CD14-positive monocyte (primary cell): ENCODE measurements around the gene HMGN3. TPM values are rescaled to one million over a fixed set of nuclear protein-coding genes. Genes with fewer than 3 reads are reported as not detected.

Source experiments
- DNase-seq, 3 donors: peaks; one replicate each; pipeline ENCODE4 v3.0.0-alpha.2; 2011 to 2022
- H2AFZ ChIP-seq: 2 replicates; pipeline ENCODE4 v1.6.0; 2012; ENCODE audit warnings: mild to moderate bottlenecking, low read depth, low read length, inconsistent platforms; ENCODE audit not compliant: insufficient read depth, poor library complexity, severe bottlenecking
- H3K27ac ChIP-seq, 2 donors: 1 replicate in 1 of 2; 2 replicates in 1 of 2; pipeline ENCODE4 v1.5.1; 2012 to 2013; ENCODE audit warnings: low read length in 2 of 2, control low read depth in 1 of 2, inconsistent platforms in 1 of 2, low read depth in 1 of 2, mild to moderate bottlenecking in 1 of 2
- H3K27me3 ChIP-seq, 2 donors: one replicate each; pipeline versions ENCODE4 v1.6.0 to v1.6.1; 2011 to 2013; ENCODE audit warnings: low read length in 2 of 2; ENCODE audit not compliant: control insufficient read depth in 2 of 2, insufficient read depth in 2 of 2
- H3K36me3 ChIP-seq, 2 donors: replicated peaks in 1 of 2; 1 replicate in 1 of 2; 2 replicates in 1 of 2; pipeline versions ENCODE4 v1.5.1 to v1.6.1; 2012 to 2013; ENCODE audit warnings: low read length in 2 of 2, control low read depth in 1 of 2, inconsistent platforms in 1 of 2, mild to moderate bottlenecking in 1 of 2; ENCODE audit not compliant: insufficient read depth in 2 of 2, control insufficient read depth in 1 of 2
- H3K4me1 ChIP-seq, 2 donors: 1 replicate in 1 of 2; 2 replicates in 1 of 2; pipeline versions ENCODE4 v1.5.1 to v1.6.1; 2012 to 2013; ENCODE audit warnings: low read length in 2 of 2, control low read depth in 1 of 2, inconsistent platforms in 1 of 2, mild to moderate bottlenecking in 1 of 2, moderate library complexity in 1 of 2; ENCODE audit not compliant: insufficient read depth in 2 of 2, control insufficient read depth in 1 of 2
- H3K4me2 ChIP-seq: replicated peaks from 2 replicates; pipeline ENCODE3; 2012; ENCODE audit warnings: low read length, moderate library complexity, mild to moderate bottlenecking; ENCODE audit not compliant: poor library complexity, severe bottlenecking; ENCODE audit errors: extremely low read depth
- H3K4me3 ChIP-seq, 3 experiments: fragments of 200-600 bp in 1 of 3; sonication (generic) in 1 of 3; replicated peaks in 1 of 3; 1 replicate in 2 of 3; 2 replicates in 1 of 3; pipeline ENCODE4 v1.5.1; 2011 to 2013; ENCODE audit warnings: low read length in 3 of 3, mild to moderate bottlenecking in 3 of 3, control low read depth in 2 of 3, low read depth in 2 of 3, inconsistent platforms in 1 of 3, moderate library complexity in 1 of 3
- H3K79me2 ChIP-seq: 2 replicates; pipeline ENCODE4 v1.6.0; 2012; ENCODE audit warnings: mild to moderate bottlenecking, control low read depth, inconsistent platforms, low read length, moderate library complexity; ENCODE audit not compliant: insufficient read depth
- H3K9ac ChIP-seq: 2 replicates; pipeline ENCODE4 v1.6.0; 2017; ENCODE audit warnings: low read length, mild to moderate bottlenecking; ENCODE audit not compliant: insufficient read depth, poor library complexity, severe bottlenecking
- H3K9me3 ChIP-seq, 2 donors: replicated peaks in 1 of 2; 1 replicate in 1 of 2; 2 replicates in 1 of 2; pipeline versions ENCODE4 v1.5.1 to v1.6.1; 2012 to 2013; ENCODE audit warnings: low read length in 2 of 2, control low read depth in 1 of 2; ENCODE audit not compliant: control insufficient read depth in 1 of 2, insufficient read depth in 1 of 2
- H4K20me1 ChIP-seq: 2 replicates; pipeline ENCODE4 v1.6.0; 2012; ENCODE audit warnings: mild to moderate bottlenecking, low read length, control low read depth, moderate library complexity; ENCODE audit not compliant: insufficient read depth
- H3K27ac Mint-ChIP-seq, 7 donors: one replicate each; pipeline ENCODE4 v1.8.0; 2020; ENCODE audit warnings: mild to moderate bottlenecking in 7 of 7, mixed read lengths in 7 of 7, moderate library complexity in 6 of 7, inconsistent platforms in 2 of 7
- H3K27me3 Mint-ChIP-seq, 3 donors: one replicate each; pipeline ENCODE4 v1.8.0; 2021 to 2022; ENCODE audit warnings: low read depth in 3 of 3, mild to moderate bottlenecking in 3 of 3, mixed read lengths in 3 of 3, moderate library complexity in 3 of 3, inconsistent platforms in 1 of 3
- H3K36me3 Mint-ChIP-seq, 2 donors: one replicate each; pipeline ENCODE4 v1.8.0; 2020; ENCODE audit warnings: mixed read lengths in 2 of 2, inconsistent platforms in 1 of 2, mild to moderate bottlenecking in 1 of 2
- H3K4me1 Mint-ChIP-seq: one replicate; pipeline ENCODE4 v1.8.0; 2020; ENCODE audit warnings: mild to moderate bottlenecking, mixed read lengths
- H3K4me3 Mint-ChIP-seq, 2 donors: one replicate each; pipeline ENCODE4 v1.8.0; 2020; ENCODE audit warnings: mild to moderate bottlenecking in 2 of 2, mixed read lengths in 2 of 2, moderate library complexity in 1 of 2
- H3K9me3 Mint-ChIP-seq, 7 donors: one replicate each; pipeline ENCODE4 v1.8.0; 2020 to 2022; ENCODE audit warnings: mixed read lengths in 7 of 7, mild to moderate bottlenecking in 6 of 7, moderate library complexity in 6 of 7, inconsistent platforms in 2 of 7
- WGBS: methylation state at CpG from one replicate; pipeline ENCODE4 v1.1.5; 2013; ENCODE audit warnings: missing lambda C conversion rate; ENCODE audit not compliant: insufficient coverage; 5-methylcytosine and 5-hydroxymethylcytosine counted together
- intact Hi-C, 2 donors: fragments of 100-400 bp; cut with micrococcal nuclease; formaldehyde crosslinking; loops; one replicate each; pipeline versions ENCODE4 v1.15.0 to v1.15.1; 2023
- polyA plus RNA-seq, 3 donors: library from polyadenylated mRNA; depleted of rRNA in 1 of 3; unstranded in 2 of 3; stranded (reverse) in 1 of 3; fragments of 300-500 nt in 2 of 3; fragments of >200 nt in 1 of 3; fragmentation: Illumina TruSeq in 2 of 3; gene quantifications; 1 replicate in 2 of 3; 2 replicates in 1 of 3; pipeline ENCODE4 v1.2.3, GENCODE V29; 2012 to 2021
- TF ChIP-seq, protein P1 (sequence below): fragments of 200-600 bp; IDR thresholded peaks from one replicate; pipeline ENCODE4 v1.8.0; 2022; ENCODE audit warnings: antibody characterized with exemption, mild to moderate bottlenecking

The HMGN3 gene
- polyA plus RNA-seq, 3 donors = 63.9 to 106 (median 84.4) TPM

DNA sequence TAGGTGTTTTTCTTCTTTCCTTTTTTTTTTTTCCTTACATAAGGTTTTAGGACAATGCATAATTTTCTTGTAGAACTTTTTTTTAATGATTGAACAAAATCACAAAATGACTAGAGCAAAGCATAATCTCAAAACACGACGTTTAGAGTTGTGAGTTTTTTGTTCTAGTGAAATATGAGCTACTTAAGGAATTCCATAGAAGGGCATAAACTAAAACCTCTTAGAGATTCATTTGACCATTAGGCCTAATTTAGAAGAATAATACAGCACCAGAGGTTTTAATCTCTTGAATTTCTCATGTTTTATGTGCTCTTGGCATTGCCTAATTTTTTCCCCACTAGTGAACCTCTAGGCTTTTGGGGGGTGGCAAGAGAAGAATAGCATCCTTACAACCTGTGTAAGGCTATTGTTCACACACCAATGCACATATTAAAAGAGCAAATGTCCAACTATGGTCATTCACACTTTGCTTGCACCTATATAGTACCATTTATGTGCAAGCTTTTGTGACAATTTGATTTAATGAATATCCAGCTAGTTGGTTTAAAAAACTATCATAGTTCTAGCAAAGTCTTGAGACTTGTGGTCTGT is 44.6 kb downstream of the HMGN3 start:
- peaks cover 8% of the 10 kb centered on the region in 2 donors for H3K9me3 ChIP-seq
- peaks cover 7 to 18% (median 13%) of the 10 kb centered on the region in 7 donors for H3K9me3 Mint-ChIP-seq
- H3K4me3 ChIP-seq = no peak overlapping the region
- no peak overlapping the region for H3K4me3 Mint-ChIP-seq
- H4K20me1 ChIP-seq = no peaks in the 10 kb centered on the region
- peaks cover 0 to 8% of the 10 kb centered on the region in 2 donors for H3K36me3 Mint-ChIP-seq
- no peak for DNase-seq
- H2AFZ ChIP-seq = no peak overlapping the region
- H3K27ac Mint-ChIP-seq = no peak overlapping the region
- no peak overlapping the region for H3K27ac ChIP-seq
- no peaks in the 10 kb centered on the region for H3K36me3 ChIP-seq
- TF ChIP-seq, protein P1, sequence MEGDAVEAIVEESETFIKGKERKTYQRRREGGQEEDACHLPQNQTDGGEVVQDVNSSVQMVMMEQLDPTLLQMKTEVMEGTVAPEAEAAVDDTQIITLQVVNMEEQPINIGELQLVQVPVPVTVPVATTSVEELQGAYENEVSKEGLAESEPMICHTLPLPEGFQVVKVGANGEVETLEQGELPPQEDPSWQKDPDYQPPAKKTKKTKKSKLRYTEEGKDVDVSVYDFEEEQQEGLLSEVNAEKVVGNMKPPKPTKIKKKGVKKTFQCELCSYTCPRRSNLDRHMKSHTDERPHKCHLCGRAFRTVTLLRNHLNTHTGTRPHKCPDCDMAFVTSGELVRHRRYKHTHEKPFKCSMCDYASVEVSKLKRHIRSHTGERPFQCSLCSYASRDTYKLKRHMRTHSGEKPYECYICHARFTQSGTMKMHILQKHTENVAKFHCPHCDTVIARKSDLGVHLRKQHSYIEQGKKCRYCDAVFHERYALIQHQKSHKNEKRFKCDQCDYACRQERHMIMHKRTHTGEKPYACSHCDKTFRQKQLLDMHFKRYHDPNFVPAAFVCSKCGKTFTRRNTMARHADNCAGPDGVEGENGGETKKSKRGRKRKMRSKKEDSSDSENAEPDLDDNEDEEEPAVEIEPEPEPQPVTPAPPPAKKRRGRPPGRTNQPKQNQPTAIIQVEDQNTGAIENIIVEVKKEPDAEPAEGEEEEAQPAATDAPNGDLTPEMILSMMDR = no peak
- H3K27me3 Mint-ChIP-seq = peaks cover 4 to 9% (median 5%) of the 10 kb centered on the region in 3 donors
- peaks cover 0 to 2% of the 10 kb centered on the region in 2 donors for H3K27me3 ChIP-seq
- no peaks in the 10 kb centered on the region for H3K4me1 ChIP-seq
- WGBS = no CpG with 5 or more reads among the region's 2 CpGs
- H3K9ac ChIP-seq = no peak overlapping the region
- intact Hi-C loops = no loop called here
- no peaks in the 10 kb centered on the region for H3K4me1 Mint-ChIP-seq
- H3K4me2 ChIP-seq = no peak overlapping the region
- no peaks in the 10 kb centered on the region for H3K79me2 ChIP-seq

DNA sequence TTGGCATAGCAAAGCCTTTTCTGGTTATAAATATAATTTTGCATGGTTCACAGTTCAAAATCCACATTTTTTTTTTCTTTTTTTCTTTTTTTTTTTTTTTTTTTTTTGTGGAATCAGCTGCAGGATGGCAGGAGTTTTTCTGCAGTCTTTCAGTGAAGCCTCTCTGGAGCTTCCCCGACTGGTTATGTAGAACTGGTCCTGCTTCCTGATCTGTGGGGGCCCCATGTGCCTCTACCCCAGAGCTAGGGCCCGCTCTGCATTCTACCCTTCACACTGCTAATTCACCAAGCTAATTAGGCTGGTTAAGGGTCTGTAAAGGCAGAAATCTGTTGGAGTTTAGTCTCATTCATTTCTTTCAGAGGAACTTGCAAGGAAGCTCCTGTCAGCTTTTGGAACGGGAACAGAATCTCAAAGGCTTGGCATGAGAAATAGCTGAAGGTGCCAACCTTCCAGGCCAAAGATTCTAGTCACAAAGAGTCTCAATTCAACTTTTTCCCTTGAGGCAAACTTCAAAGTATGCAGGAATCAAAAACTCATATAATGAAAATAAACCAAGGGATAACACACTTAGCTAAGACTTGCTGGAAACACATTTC is 45.5 kb downstream of the HMGN3 start:
- Histone ChIP-seq H3K27ac (no peak overlapping the region), H3K36me3 (no peaks in the 10 kb centered on the region), H3K27me3 (peaks cover 0 to 2% of the 10 kb centered on the region in 2 donors), H3K4me1 (no peaks in the 10 kb centered on the region), H3K9ac (no peak overlapping the region), H2AFZ (no peak overlapping the region), H3K4me2 (no peak overlapping the region), H3K9me3 (peaks cover 8% of the 10 kb centered on the region in 2 donors), H4K20me1 (no peaks in the 10 kb centered on the region), H3K4me3 (no peak overlapping the region), H3K79me2 (no peaks in the 10 kb centered on the region)
- TF ChIP-seq, protein P1 = no peak
- Mint-ChIP-seq H3K36me3 (peaks cover 0 to 8% of the 10 kb centered on the region in 2 donors), H3K27me3 (peaks cover 5 to 9% (median 5%) of the 10 kb centered on the region in 3 donors), H3K27ac (no peak overlapping the region), H3K4me3 (no peak overlapping the region), H3K4me1 (no peaks in the 10 kb centered on the region), H3K9me3 (peaks cover 7 to 18% (median 13%) of the 10 kb centered on the region in 7 donors)
- 83% methylated on average over 1 of the region's 3 CpGs for WGBS
- intact Hi-C loops = no loop called here
- no peak for DNase-seq
